GM23338 (cell line): ENCODE measurements around the gene SCN3B. TPM values are rescaled to one million over a fixed set of nuclear protein-coding genes. Genes with fewer than 3 reads are reported as not detected.

Source experiments
- ATAC-seq: fragments of 200-7000 bp; cut with Tn5 transposase; 3 replicates; pipeline ENCODE4 v1.9.1; 2020
- DNase-seq: peaks from one replicate; pipeline ENCODE4 v3.0.0-alpha.2; 2015; ENCODE audit warnings: low spot score
- H2AFZ ChIP-seq: fragments of 200-600 bp; sonication (generic); 2 replicates; pipeline ENCODE4 v1.8.0; 2016; ENCODE audit warnings: antibody characterized with exemption, mild to moderate bottlenecking, moderate library complexity
- H3F3A ChIP-seq: fragments of 200-600 bp; sonication (generic); replicated peaks from 2 replicates; pipeline ENCODE4 v1.8.0; 2017; ENCODE audit warnings: antibody characterized with exemption, mixed run types, low read depth
- H3K27ac ChIP-seq: fragments of 200-600 bp; sonication (generic); 2 replicates; pipeline ENCODE4 v1.6.1; 2016; ENCODE audit warnings: low read depth
- H3K27me3 ChIP-seq: fragments of 200-600 bp; sonication (generic); 2 replicates; pipeline ENCODE4 v1.8.0; 2016; ENCODE audit warnings: mild to moderate bottlenecking, mixed run types, moderate library complexity; ENCODE audit not compliant: insufficient read depth
- H3K36me3 ChIP-seq: fragments of 200-600 bp; sonication (generic); 2 replicates; pipeline ENCODE4 v1.8.0; 2016; ENCODE audit warnings: mild to moderate bottlenecking; ENCODE audit not compliant: insufficient read depth
- H3K4me1 ChIP-seq: fragments of 200-600 bp; sonication (generic); 2 replicates; pipeline ENCODE4 v1.8.0; 2016; ENCODE audit warnings: mild to moderate bottlenecking, moderate library complexity; ENCODE audit not compliant: insufficient read depth
- H3K4me2 ChIP-seq: fragments of 200-600 bp; sonication (generic); 2 replicates; pipeline ENCODE4 v1.7.1; 2017; ENCODE audit warnings: mixed run types
- H3K4me3 ChIP-seq: fragments of 200-600 bp; sonication (generic); 2 replicates; pipeline ENCODE4 v1.6.1; 2016; ENCODE audit warnings: mixed run types
- H3K79me2 ChIP-seq: fragments of 200-600 bp; sonication (generic); replicated peaks from 2 replicates; pipeline ENCODE4 v1.8.0; 2017; ENCODE audit warnings: mild to moderate bottlenecking; ENCODE audit not compliant: insufficient read depth
- H3K9me2 ChIP-seq: fragments of 200-600 bp; sonication (generic); 2 replicates; pipeline ENCODE4 v1.8.0; 2017; ENCODE audit not compliant: insufficient read depth
- H4K20me1 ChIP-seq: fragments of 200-600 bp; sonication (generic); replicated peaks from 2 replicates; pipeline ENCODE4 v1.8.0; 2017; ENCODE audit warnings: mild to moderate bottlenecking; ENCODE audit not compliant: insufficient read depth
- H3K27ac Mint-ChIP-seq: 2 replicates; pipeline ENCODE4 v1.8.0; 2020; ENCODE audit warnings: inconsistent platforms, mild to moderate bottlenecking, moderate library complexity, mixed read lengths
- H3K27me3 Mint-ChIP-seq: 3 replicates; pipeline ENCODE4 v1.8.0; 2022; ENCODE audit warnings: low read depth, mild to moderate bottlenecking, moderate library complexity, mixed read lengths, inconsistent platforms; ENCODE audit not compliant: insufficient read depth, poor library complexity
- H3K36me3 Mint-ChIP-seq: 3 replicates; pipeline ENCODE4 v1.8.0; 2021; ENCODE audit warnings: low read depth, mild to moderate bottlenecking, inconsistent platforms, moderate library complexity, mixed read lengths
- H3K4me1 Mint-ChIP-seq: 3 replicates; pipeline ENCODE4 v1.8.0; 2020; ENCODE audit warnings: mild to moderate bottlenecking, inconsistent platforms, mixed read lengths
- H3K4me3 Mint-ChIP-seq: 3 replicates; pipeline ENCODE4 v1.8.0; 2021; ENCODE audit warnings: moderate library complexity, mild to moderate bottlenecking, inconsistent platforms, mixed read lengths
- H3K9me3 Mint-ChIP-seq: 3 replicates; pipeline ENCODE4 v1.8.0; 2020; ENCODE audit warnings: moderate library complexity, mild to moderate bottlenecking, inconsistent platforms, mixed read lengths
- CREB1 ChIP-seq: fragments of 250-450 bp; sonication (Bioruptor Pico); IDR thresholded peaks from 2 replicates; pipeline ENCODE4 v1.5.0; 2020; ENCODE audit warnings: low read depth, mild to moderate bottlenecking, moderate library complexity
- EZH2phosphoT487 ChIP-seq: fragments of 200-600 bp; sonication (generic); IDR thresholded peaks from one replicate; pipeline ENCODE4 v1.8.1; 2018; ENCODE audit warnings: antibody characterized with exemption; ENCODE audit not compliant: unreplicated experiment
- NANOG ChIP-seq: IDR thresholded peaks from 2 replicates; pipeline ENCODE4 v1.6.1; 2016; ENCODE audit warnings: antibody characterized with exemption, borderline replicate concordance
- STAT1 ChIP-seq: IDR thresholded peaks from one replicate; pipeline ENCODE4 v1.6.1; 2016; ENCODE audit warnings: antibody characterized with exemption; ENCODE audit not compliant: unreplicated experiment
- ZNF462 ChIP-seq: fragments of 250-450 bp; sonication (Bioruptor Pico); IDR thresholded peaks from 2 replicates; pipeline ENCODE4 v1.5.0; 2020; ENCODE audit warnings: mild to moderate bottlenecking, moderate library complexity
- polyA plus RNA-seq: library from polyadenylated mRNA; unstranded; fragments of >200 nt; fragmentation: Nextera tagmentation; extraction: Ambion mirVana; gene quantifications from 2 replicates; pipeline ENCODE4 v1.2.1, GENCODE V29; 2016
- total RNA-seq: library from RNA; depleted of rRNA; stranded (reverse); fragments of >200 nt; shearing (Covaris generic); gene quantifications from 2 replicates; pipeline ENCODE4 v1.2.3, GENCODE V29; 2014; rRNA removed

SCN3B gene
- total and polyA plus RNA-seq, 2 experiments from 2014 or later, result 0.74 to 1.7 TPM

GRCh38 chr11:123579482-123579812, 75.0 kb downstream of the SCN3B start:
- H3K4me1 ChIP-seq, result peaks cover 10% of the 10 kb centered on the region
- H3K4me2 ChIP-seq, result no peak overlapping the region
- no peak for ATAC-seq
- no peak overlapping the region for H3K4me3 ChIP-seq
- H4K20me1 ChIP-seq, result no peaks in the 10 kb centered on the region
- no peaks in the 10 kb centered on the region for H3K36me3 ChIP-seq
- Mint-ChIP-seq H3K4me1 (peaks cover 34% of the 10 kb centered on the region), H3K36me3 (peaks cover 5% of the 10 kb centered on the region; the same call in 1 of the 3 replicates), H3K27me3 (peaks cover 12% of the 10 kb centered on the region), H3K9me3 (peaks cover 3% of the 10 kb centered on the region; the same call in 1 of the 3 replicates), H3K4me3 (no peak overlapping the region), H3K27ac (no peak overlapping the region)
- H3K79me2 ChIP-seq, result no peaks in the 10 kb centered on the region; the same call in 1 of the 2 replicates
- no peak for DNase-seq
- no peaks in the 10 kb centered on the region for H3K27me3 ChIP-seq
- H2AFZ ChIP-seq, result no peak overlapping the region
- H3K27ac ChIP-seq, result no peak overlapping the region
- TF ChIP-seq STAT1, result no peak
- no peak for TF ChIP-seq EZH2phosphoT487
- no peak for TF ChIP-seq ZNF462 (CRISPR knock-in tag)
- no peak for TF ChIP-seq CREB1 (CRISPR knock-in tag)
- TF ChIP-seq NANOG, result no peak
- H3K9me2 ChIP-seq, result 0 out of 2 replicates have a peak, but pooled peaks cover 5% of the 10 kb centered on the region
- no peaks in the 10 kb centered on the region; the same call in 1 of the 2 replicates for H3F3A ChIP-seq

Other genes starting within 250 kb of the SCN3B start
- gene GRAMD1B, start 224.4 kb downstream of the SCN3B start, total RNA-seq, result 20.0 and 24.3 TPM in 2 replicates
- gene GRAMD1B, start 224.4 kb downstream of the SCN3B start, polyA plus RNA-seq, result 3.7 and 4.6 TPM in 2 replicates
- 33.0 and 36.7 TPM in 2 replicates for gene ZNF202, start 87.0 kb upstream of the SCN3B start, total RNA-seq
- gene ZNF202, start 87.0 kb upstream of the SCN3B start, polyA plus RNA-seq, result 16.1 and 18.2 TPM in 2 replicates
- not detected in 2 replicates for gene OR6X1, start 99.9 kb upstream of the SCN3B start, total RNA-seq
- not detected in 2 replicates for gene OR6X1, start 99.9 kb upstream of the SCN3B start, polyA plus RNA-seq
- not detected in 2 replicates for gene OR6M1, start 151.7 kb upstream of the SCN3B start, total RNA-seq
- not detected in 2 replicates for gene OR6M1, start 151.7 kb upstream of the SCN3B start, polyA plus RNA-seq
- gene TMEM225, start 231.0 kb upstream of the SCN3B start, total RNA-seq, result not detected in 2 replicates
- not detected in 2 replicates for gene TMEM225, start 231.0 kb upstream of the SCN3B start, polyA plus RNA-seq
- 0.14 and 0.74 TPM in 2 replicates for gene OR8D4, start 247.5 kb upstream of the SCN3B start, total RNA-seq
- gene OR8D4, start 247.5 kb upstream of the SCN3B start, polyA plus RNA-seq, result not detected in 2 replicates